Erythroblast (primary cell): ENCODE results near the gene DIO2.

Source experiments
- GATA1 ChIP-seq: IDR thresholded peaks from 2 replicates; pipeline ENCODE4 v1.6.1; 2011; ENCODE audit warnings: low read depth, mild to moderate bottlenecking, control low read depth, low read length, moderate library complexity
- POLR2A ChIP-seq: IDR thresholded peaks from 2 replicates; pipeline ENCODE4 v1.6.1; 2011; ENCODE audit warnings: mild to moderate bottlenecking, low read length

DNA sequence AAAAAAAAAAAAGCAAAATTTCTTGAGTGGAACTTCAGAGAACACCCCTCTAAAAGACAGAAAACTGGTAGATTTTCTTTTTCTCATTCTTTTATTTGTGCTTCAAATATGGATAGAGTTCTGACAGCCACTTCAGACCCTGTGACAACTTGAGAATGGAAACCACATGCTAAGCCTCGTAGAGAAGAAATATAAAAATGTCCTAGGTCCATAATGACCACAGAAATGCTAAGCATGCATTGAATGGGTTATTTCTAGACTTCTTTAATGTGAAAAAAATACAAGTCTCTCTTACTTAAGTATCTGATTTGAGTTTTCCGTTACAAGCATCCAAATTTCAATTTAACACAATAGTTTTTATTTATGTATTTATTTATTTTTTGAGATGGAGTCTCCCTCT, 28.3 kb upstream of the DIO2 start:
- no peak for TF ChIP-seq POLR2A
- TF ChIP-seq GATA1, result no peak
